Endodermal cell (in vitro differentiated cells): ENCODE results near the gene GLIS1. TPM values are rescaled to one million over a fixed set of nuclear protein-coding genes. Genes with fewer than 3 reads are reported as not detected.

ENCODE experiments used
- DNase-seq: peaks from one replicate; pipeline ENCODE4 v3.0.0-alpha.2; 2017
- H3K27ac ChIP-seq: 2 replicates; pipeline ENCODE4 v1.5.1; 2013; ENCODE audit warnings: mild to moderate bottlenecking, low read depth, low read length, moderate library complexity
- H3K27me3 ChIP-seq: 2 replicates; pipeline ENCODE4 v1.6.1; 2013; ENCODE audit warnings: mild to moderate bottlenecking, low read length, moderate library complexity; ENCODE audit not compliant: insufficient read depth, control insufficient read depth, poor library complexity, severe bottlenecking
- H3K36me3 ChIP-seq: 2 replicates; pipeline ENCODE4 v1.7.0; 2013; ENCODE audit warnings: mild to moderate bottlenecking, low read length, moderate library complexity; ENCODE audit not compliant: control insufficient read depth, insufficient read depth
- H3K4me1 ChIP-seq: one replicate; pipeline ENCODE4 v1.7.0; 2013; ENCODE audit warnings: low read length; ENCODE audit not compliant: control insufficient read depth, insufficient read depth
- H3K4me3 ChIP-seq: 2 replicates; pipeline ENCODE4 v1.5.1; 2013; ENCODE audit warnings: mild to moderate bottlenecking, low read length, moderate library complexity
- H3K9ac ChIP-seq: 2 replicates; pipeline ENCODE4 v1.6.1; 2013; ENCODE audit warnings: mild to moderate bottlenecking, low read length, moderate library complexity; ENCODE audit not compliant: poor library complexity, severe bottlenecking; ENCODE audit errors: extremely low read depth
- H3K9me3 ChIP-seq: 2 replicates; pipeline ENCODE4 v1.6.1; 2013; ENCODE audit warnings: mild to moderate bottlenecking, low read length, moderate library complexity; ENCODE audit not compliant: control insufficient read depth
- H3K27ac Mint-ChIP-seq: 2 replicates; pipeline ENCODE4 v1.8.0; 2020; ENCODE audit warnings: mixed read lengths
- H3K27me3 Mint-ChIP-seq: 2 replicates; pipeline ENCODE4 v1.8.0; 2021; ENCODE audit warnings: mild to moderate bottlenecking, mixed read lengths; ENCODE audit not compliant: insufficient read depth
- H3K36me3 Mint-ChIP-seq: 2 replicates; pipeline ENCODE4 v1.8.0; 2020; ENCODE audit warnings: low read depth, mixed read lengths
- H3K4me1 Mint-ChIP-seq: 2 replicates; pipeline ENCODE4 v1.8.0; 2020; ENCODE audit warnings: mixed read lengths
- H3K4me3 Mint-ChIP-seq: 2 replicates; pipeline ENCODE4 v1.8.0; 2020; ENCODE audit warnings: mild to moderate bottlenecking, moderate library complexity, mixed read lengths
- H3K9me3 Mint-ChIP-seq: 2 replicates; pipeline ENCODE4 v1.8.0; 2020; ENCODE audit warnings: mild to moderate bottlenecking, mixed read lengths
- CTCF ChIP-seq: fragments of 200-600 bp; sonication (generic); conservative IDR thresholded peaks from 2 replicates; pipeline ENCODE4 v1.5.0; 2021; ENCODE audit warnings: antibody characterized with exemption, mild to moderate bottlenecking
- WGBS, 2 experiments: methylation state at CpG; one replicate each; pipeline versions ENCODE4 v1.1.5 to v1.1.7; 2013; ENCODE audit warnings: missing lambda C conversion rate in 2 of 2, mixed read lengths in 1 of 2; ENCODE audit not compliant: insufficient coverage in 1 of 2, insufficient read length in 1 of 2; 5-methylcytosine and 5-hydroxymethylcytosine counted together
- total RNA-seq, 2 donors: library from RNA; stranded (reverse); fragmentation: NEBNext Ultra II Directional in 1 of 2; extraction: Animal tissue kit (Norgen Biotek cat#: 25700) in 1 of 2; gene quantifications; 2 replicates in 1 of 2; 3 replicates in 1 of 2; pipeline ENCODE4 v1.2.1, GENCODE V29; 2021

Gene GLIS1
- total RNA-seq, 2 donors from 2014 or later, result 2.1 to 3.9 TPM

DNA sequence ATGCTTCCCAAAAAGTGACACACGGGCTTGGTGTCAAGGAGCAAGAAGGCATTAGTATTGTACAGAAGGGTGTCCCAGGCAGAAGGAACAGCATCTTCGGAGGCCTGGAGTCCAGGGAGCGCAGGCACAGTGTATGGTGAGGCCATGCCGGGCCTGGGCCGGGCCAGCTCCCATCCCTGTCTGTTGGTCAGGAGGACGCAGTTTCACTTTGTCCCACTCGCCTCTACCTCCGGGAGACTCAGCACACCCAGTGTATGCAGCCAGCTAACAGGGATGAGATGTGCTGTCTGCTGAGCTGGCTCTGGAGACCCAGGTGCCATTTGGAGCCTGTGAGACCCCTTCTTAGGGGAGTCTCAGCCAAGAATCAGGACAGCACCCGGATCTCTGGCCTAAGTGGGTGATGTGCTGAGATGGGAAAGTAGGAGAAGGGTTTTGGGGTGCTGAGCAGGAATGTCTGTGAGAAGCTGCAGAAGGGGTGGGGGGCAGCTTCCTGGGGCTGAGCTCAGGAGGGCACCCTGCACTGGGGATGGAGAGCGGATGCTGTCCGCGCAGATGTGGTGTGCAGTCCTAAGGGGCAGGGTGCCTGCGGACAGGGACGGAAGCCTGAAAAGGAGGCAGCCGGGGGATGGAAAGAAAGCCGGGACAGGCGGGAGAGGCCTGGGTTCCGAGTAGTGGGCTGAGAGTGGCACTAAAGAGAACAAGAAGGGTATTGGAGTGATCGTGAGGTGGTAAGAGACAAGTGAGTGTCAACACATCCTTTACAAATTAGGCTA is 254.1 kb downstream of the GLIS1 start:
- 85 to 94% methylated on average over 15 to 19 of the region's 19 CpGs for WGBS, 2 experiments
- Mint-ChIP-seq H3K36me3 (no peaks in the 10 kb centered on the region), H3K9me3 (peaks cover 10% of the 10 kb centered on the region), H3K4me1 (peaks cover 2% of the 10 kb centered on the region), H3K4me3 (no peak overlapping the region), H3K27me3 (peaks cover 7% of the 10 kb centered on the region), H3K27ac (no peak overlapping the region)
- no peak for TF ChIP-seq CTCF
- H3K36me3 ChIP-seq, result no peaks in the 10 kb centered on the region
- no peaks in the 10 kb centered on the region for H3K9me3 ChIP-seq
- DNase-seq, result no peak
- no peak overlapping the region for H3K27ac ChIP-seq
- no peaks in the 10 kb centered on the region for H3K27me3 ChIP-seq
- no peak overlapping the region for H3K4me3 ChIP-seq
- H3K4me1 ChIP-seq, result no peaks in the 10 kb centered on the region
- no peak overlapping the region for H3K9ac ChIP-seq

DNA sequence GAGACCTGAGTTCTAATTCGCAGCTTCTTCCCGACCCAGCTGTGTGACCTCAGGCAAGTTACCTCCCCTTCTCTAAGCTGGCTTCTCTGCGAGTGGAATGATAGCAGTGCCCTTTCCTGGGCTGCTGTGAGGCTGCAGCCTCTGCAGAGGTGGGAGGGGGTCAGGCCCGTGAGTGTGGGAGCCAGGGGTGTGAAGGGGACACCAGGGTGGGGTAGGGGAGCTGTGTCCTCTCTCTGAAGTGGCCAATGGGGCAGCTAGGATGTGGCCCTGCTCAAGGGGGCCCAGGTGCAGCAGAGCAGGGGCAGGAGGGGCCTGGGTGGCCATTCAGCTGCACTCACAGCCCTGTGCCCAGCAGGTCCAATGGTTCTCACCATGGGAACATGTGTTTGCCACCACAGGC is 255.3 kb downstream of the GLIS1 start:
- Histone ChIP-seq H3K27me3 (no peaks in the 10 kb centered on the region), H3K4me1 (no peaks in the 10 kb centered on the region), H3K9ac (no peak overlapping the region), H3K9me3 (no peaks in the 10 kb centered on the region), H3K36me3 (no peaks in the 10 kb centered on the region), H3K27ac (no peak overlapping the region), H3K4me3 (no peak overlapping the region)
- Mint-ChIP-seq H3K36me3 (no peaks in the 10 kb centered on the region), H3K4me1 (peaks cover 2% of the 10 kb centered on the region), H3K27ac (no peak overlapping the region), H3K9me3 (no peaks in the 10 kb centered on the region), H3K27me3 (peaks cover 4% of the 10 kb centered on the region), H3K4me3 (no peak overlapping the region)
- no peak for DNase-seq
- no peak for TF ChIP-seq CTCF
- 84 to 92% methylated on average over 2 to 4 of the region's 4 CpGs for WGBS, 2 experiments

DNA sequence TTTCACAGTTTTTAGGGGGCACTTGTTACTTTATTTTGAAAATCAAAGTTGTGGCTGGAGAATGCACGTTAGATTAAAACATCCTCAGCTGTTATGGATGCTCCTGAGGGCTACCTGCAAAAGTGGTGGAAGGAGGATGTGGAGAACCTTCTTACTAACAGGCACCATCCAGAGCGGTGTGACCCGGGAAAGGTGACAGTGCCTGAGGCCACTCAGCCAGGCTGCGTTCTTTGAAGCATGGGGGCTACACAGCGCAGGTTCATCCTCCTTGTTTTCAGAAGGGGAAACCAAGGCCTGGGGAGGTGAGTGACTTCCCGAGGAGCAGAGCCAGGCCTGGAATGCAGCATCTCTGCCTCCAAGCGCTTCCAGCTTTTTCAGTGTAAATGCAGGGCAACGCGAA is 255.8 kb downstream of the GLIS1 start:
- no peak for TF ChIP-seq CTCF
- WGBS, 2 experiments, result 87 to 95% methylated on average over 7 to 9 of the region's 9 CpGs

More for the DNA sequence above, 255.8 kb downstream of the GLIS1 start:
- no peak overlapping the region for H3K4me3 ChIP-seq
- no peak overlapping the region for H3K9ac ChIP-seq
- H3K27ac Mint-ChIP-seq, result no peak overlapping the region
- H3K27me3 Mint-ChIP-seq, result peaks cover 3% of the 10 kb centered on the region
- no peaks in the 10 kb centered on the region for H3K27me3 ChIP-seq
- H3K9me3 Mint-ChIP-seq, result no peaks in the 10 kb centered on the region
- no peaks in the 10 kb centered on the region for H3K36me3 Mint-ChIP-seq
- no peak for DNase-seq
- peaks cover 2% of the 10 kb centered on the region for H3K4me1 Mint-ChIP-seq
- no peaks in the 10 kb centered on the region for H3K36me3 ChIP-seq
- H3K4me3 Mint-ChIP-seq, result no peak overlapping the region
- no peaks in the 10 kb centered on the region for H3K4me1 ChIP-seq
- H3K27ac ChIP-seq, result no peak overlapping the region
- no peaks in the 10 kb centered on the region for H3K9me3 ChIP-seq
